Measurements from ENCODE around the gene RND3. TPM values are rescaled to one million over a fixed set of nuclear protein-coding genes. Genes with fewer than 3 reads are reported as not detected.

RND3 gene
- polyA plus RNA-seq, 3 donors: not detected

GRCh38 chr2:150508497-150509137, 21.1 kb upstream of the RND3 start:
- WGBS (ENCODE audit: insufficient coverage): no CpG with 5 or more reads among the region's 2 CpGs
- Histone ChIP-seq H3K27ac (ENCODE audit: low read depth in 1 of 2, low read length in 2 of 2) (no peak overlapping the region), H4K20me1 (ENCODE audit: insufficient read depth, low read length) (no peaks in the 10 kb centered on the region), H3K36me3 (replicated peaks in 1 of 2; ENCODE audit: control insufficient read depth in 1 of 2, insufficient read depth in 2 of 2, low read length in 2 of 2) (no peaks in the 10 kb centered on the region), H2AFZ (ENCODE audit: insufficient read depth, low read depth, low read length, poor library complexity, severe bottlenecking) (no peak overlapping the region), H3K4me3 (replicated peaks in 1 of 3; ENCODE audit: low read depth in 2 of 3, low read length in 3 of 3) (no peak overlapping the region), H3K4me1 (ENCODE audit: control insufficient read depth in 1 of 2, insufficient read depth in 2 of 2, low read length in 2 of 2) (no peaks in the 10 kb centered on the region), H3K9me3 (replicated peaks in 1 of 2; ENCODE audit: control insufficient read depth in 1 of 2, insufficient read depth in 1 of 2, low read length in 2 of 2) (no peaks in the 10 kb centered on the region), H3K9ac (ENCODE audit: insufficient read depth, low read length, poor library complexity, severe bottlenecking) (no peak overlapping the region), H3K79me2 (ENCODE audit: insufficient read depth, low read length) (no peaks in the 10 kb centered on the region), H3K4me2 (replicated peaks; ENCODE audit: extremely low read depth, low read length, poor library complexity, severe bottlenecking) (no peak overlapping the region), H3K27me3 (ENCODE audit: control insufficient read depth in 2 of 2, insufficient read depth in 2 of 2, low read length in 2 of 2) (no peaks in the 10 kb centered on the region)
- Mint-ChIP-seq H3K9me3 (peaks cover 0 to 5% (median 0%) of the 10 kb centered on the region in 7 donors), H3K27me3 (ENCODE audit: low read depth in 3 of 3) (peaks cover 0 to 2% (median 2%) of the 10 kb centered on the region in 3 donors), H3K4me1 (no peaks in the 10 kb centered on the region), H3K36me3 (no peaks in the 10 kb centered on the region), H3K27ac (no peak overlapping the region), H3K4me3 (no peak overlapping the region)
- intact Hi-C loops (cut with micrococcal nuclease): no loop called here
- no peak for TF ChIP-seq CTCF (IDR thresholded peaks at IDR 0.05)
- no peak for DNase-seq

DNA sequence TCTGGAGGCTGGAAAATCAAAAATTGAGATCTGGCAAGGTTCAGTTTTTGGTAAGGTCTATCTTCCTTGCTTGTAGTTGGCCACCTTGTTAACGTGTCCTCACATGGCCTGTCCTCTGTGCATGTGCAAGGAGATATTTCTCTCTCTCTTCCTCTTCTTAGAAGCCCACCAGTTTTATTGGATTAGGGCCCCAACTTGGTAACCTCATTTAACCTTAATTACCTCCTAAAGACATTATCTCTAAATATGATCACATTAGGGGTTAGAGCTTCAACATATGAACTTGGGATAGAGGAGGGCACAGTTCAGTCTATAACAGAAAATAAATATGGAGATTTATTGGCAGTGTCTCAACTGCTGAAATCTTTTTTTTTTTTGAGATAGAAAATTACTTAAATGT, 19.6 kb upstream of the RND3 start:
- Mint-ChIP-seq H3K36me3 (no peaks in the 10 kb centered on the region), H3K27ac (no peak overlapping the region), H3K4me3 (no peak overlapping the region), H3K27me3 (ENCODE audit: low read depth in 3 of 3) (peaks cover 0 to 2% (median 2%) of the 10 kb centered on the region in 3 donors), H3K9me3 (peaks cover 0 to 5% (median 0%) of the 10 kb centered on the region in 7 donors), H3K4me1 (no peaks in the 10 kb centered on the region)
- no peaks in the 10 kb centered on the region for H3K27me3 ChIP-seq (ENCODE audit: control insufficient read depth in 2 of 2, insufficient read depth in 2 of 2, low read length in 2 of 2)
- H3K4me3 ChIP-seq (replicated peaks in 1 of 3; ENCODE audit: low read depth in 2 of 3, low read length in 3 of 3): no peak overlapping the region
- H3K4me1 ChIP-seq (ENCODE audit: control insufficient read depth in 1 of 2, insufficient read depth in 2 of 2, low read length in 2 of 2): no peaks in the 10 kb centered on the region
- no CpG with 5 or more reads among the region's 1 CpG for WGBS (ENCODE audit: insufficient coverage)
- intact Hi-C loops (cut with micrococcal nuclease): no loop called here
- no peak for TF ChIP-seq CTCF (IDR thresholded peaks at IDR 0.05)
- H2AFZ ChIP-seq (ENCODE audit: insufficient read depth, low read depth, low read length, poor library complexity, severe bottlenecking): no peak overlapping the region
- H3K9me3 ChIP-seq (replicated peaks in 1 of 2; ENCODE audit: control insufficient read depth in 1 of 2, insufficient read depth in 1 of 2, low read length in 2 of 2): no peaks in the 10 kb centered on the region
- H3K27ac ChIP-seq (ENCODE audit: low read depth in 1 of 2, low read length in 2 of 2): no peak overlapping the region
- no peaks in the 10 kb centered on the region for H4K20me1 ChIP-seq (ENCODE audit: insufficient read depth, low read length)
- no peak overlapping the region for H3K9ac ChIP-seq (ENCODE audit: insufficient read depth, low read length, poor library complexity, severe bottlenecking)
- H3K36me3 ChIP-seq (replicated peaks in 1 of 2; ENCODE audit: control insufficient read depth in 1 of 2, insufficient read depth in 2 of 2, low read length in 2 of 2): no peaks in the 10 kb centered on the region
- H3K4me2 ChIP-seq (replicated peaks; ENCODE audit: extremely low read depth, low read length, poor library complexity, severe bottlenecking): no peak overlapping the region
- H3K79me2 ChIP-seq (ENCODE audit: insufficient read depth, low read length): no peaks in the 10 kb centered on the region
- no peak for DNase-seq
